GM10266 (cell line): ENCODE measurements around the gene MAB21L1.

Experiments used
- DNase-seq: peaks from one replicate; pipeline ENCODE4 v3.0.0; 2012; ENCODE audit errors: extremely low spot score
- TF ChIP-seq, protein P1 (sequence below): IDR thresholded peaks from 2 replicates; pipeline ENCODE4 v1.5.1; 2012; ENCODE audit warnings: mild to moderate bottlenecking, low read depth; ENCODE audit not compliant: control insufficient read depth, insufficient read depth; ENCODE audit errors: missing control alignments

MAB21L1 gene

DNA sequence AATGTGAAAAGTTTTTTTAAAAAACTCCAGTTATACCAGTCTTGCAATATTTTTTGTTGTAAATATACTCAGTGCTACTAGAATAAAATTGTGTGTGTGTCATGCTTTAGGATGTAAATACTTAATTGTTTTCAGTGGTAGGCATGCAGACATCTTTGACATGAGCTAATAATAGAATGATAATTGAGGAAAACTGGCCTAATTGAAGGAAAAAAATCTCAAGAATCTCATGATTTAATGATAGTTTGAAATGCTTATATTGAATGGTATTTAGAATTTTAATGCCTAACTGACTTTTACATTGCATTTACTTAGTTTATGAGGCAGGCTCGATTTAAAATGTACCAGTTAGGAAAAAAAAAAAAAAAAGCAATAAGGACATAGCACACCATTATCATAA, 3.2 kb upstream of the MAB21L1 start:
- TF ChIP-seq, protein P1, sequence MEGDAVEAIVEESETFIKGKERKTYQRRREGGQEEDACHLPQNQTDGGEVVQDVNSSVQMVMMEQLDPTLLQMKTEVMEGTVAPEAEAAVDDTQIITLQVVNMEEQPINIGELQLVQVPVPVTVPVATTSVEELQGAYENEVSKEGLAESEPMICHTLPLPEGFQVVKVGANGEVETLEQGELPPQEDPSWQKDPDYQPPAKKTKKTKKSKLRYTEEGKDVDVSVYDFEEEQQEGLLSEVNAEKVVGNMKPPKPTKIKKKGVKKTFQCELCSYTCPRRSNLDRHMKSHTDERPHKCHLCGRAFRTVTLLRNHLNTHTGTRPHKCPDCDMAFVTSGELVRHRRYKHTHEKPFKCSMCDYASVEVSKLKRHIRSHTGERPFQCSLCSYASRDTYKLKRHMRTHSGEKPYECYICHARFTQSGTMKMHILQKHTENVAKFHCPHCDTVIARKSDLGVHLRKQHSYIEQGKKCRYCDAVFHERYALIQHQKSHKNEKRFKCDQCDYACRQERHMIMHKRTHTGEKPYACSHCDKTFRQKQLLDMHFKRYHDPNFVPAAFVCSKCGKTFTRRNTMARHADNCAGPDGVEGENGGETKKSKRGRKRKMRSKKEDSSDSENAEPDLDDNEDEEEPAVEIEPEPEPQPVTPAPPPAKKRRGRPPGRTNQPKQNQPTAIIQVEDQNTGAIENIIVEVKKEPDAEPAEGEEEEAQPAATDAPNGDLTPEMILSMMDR, result no peak
- DNase-seq, result no peak

DNA sequence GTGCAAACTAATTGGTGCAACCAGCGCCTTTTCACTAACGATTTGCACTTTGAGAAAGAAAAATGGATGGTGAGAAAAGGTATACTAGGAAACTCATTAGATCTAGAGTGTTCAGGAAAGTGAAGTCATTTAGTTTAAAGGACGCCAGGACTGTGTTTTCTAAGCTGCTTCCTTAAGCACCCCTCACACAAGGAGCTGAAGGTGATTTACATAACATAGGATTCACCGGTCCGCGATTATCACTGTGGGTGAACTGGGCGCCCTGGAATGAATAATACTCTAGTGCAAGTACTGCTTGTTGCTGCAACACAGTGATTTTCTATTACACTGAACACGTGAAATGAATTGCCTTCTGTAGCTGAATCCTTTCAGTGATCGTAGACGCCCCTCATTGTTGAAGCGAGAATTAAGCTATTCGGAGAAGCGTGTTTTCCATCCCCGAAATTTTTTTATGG, 2.6 kb upstream of the MAB21L1 start:
- TF ChIP-seq, protein P1, result no peak
- DNase-seq, result no peak

DNA sequence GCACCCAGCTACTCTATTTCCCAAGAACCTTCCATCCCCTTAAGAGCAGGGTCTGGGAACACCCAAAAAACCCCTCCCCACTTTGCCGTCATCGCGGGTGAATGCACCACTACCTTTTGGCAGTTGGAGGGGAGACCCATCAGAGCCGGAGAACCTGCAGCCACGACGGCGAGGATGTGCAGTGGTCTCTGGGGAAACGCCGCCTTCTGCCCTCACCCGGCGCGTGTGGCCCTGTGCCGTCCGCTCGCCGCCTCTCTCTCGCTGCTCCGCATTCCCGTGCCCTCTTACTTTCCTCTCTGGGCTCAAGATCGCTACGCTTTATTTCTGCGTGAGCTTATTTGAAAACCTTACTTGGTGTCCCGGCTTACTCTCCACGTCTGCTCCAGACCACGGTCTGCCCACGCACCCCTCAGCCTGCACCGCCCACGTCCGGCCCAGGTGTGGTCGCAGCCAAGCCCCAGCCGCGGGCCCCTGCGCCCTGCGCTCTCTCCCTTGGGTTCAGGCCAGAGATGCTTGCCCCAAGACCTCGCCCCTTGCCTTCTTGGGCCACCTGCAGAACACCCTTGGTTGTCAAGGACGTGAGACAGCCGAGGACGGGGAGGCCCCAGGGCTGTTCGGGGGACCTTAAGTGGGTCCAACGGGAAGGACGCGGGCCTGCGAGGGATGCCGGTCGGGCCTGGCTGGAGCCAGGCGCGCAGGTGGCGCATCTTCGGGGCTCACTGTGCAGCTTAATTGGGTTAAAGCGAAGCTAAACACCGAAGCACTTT, 2.0 kb upstream of the MAB21L1 start:
- TF ChIP-seq, protein P1, result no peak
- no peak for DNase-seq

DNA sequence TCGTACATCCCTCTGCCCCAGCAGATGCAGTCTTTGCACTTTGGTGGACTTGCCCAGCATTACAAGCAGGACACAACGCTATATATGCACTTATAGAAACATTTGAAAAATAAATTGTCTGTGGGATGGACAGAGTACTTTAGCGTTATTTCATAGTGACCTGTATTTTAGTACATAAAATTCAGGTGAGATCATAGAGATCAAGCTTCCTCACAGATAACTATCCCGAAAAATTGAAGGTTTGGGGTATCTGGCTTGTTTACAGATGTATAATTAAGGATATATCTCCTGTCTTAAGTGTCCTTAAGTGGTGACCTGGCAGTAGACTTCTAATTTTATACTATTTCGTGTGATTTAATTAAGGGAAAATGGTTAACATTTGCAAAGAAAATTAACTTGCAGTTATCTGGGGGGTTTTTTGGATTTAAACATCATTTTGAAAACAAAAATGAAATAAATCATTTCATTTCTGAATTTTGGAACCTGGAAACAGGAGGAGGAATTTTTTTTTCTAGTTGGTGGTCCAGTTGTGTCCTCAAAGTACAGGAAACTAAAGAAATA, 977 bp upstream of the MAB21L1 start:
- DNase-seq, result no peak
- TF ChIP-seq, protein P1, result no peak

DNA sequence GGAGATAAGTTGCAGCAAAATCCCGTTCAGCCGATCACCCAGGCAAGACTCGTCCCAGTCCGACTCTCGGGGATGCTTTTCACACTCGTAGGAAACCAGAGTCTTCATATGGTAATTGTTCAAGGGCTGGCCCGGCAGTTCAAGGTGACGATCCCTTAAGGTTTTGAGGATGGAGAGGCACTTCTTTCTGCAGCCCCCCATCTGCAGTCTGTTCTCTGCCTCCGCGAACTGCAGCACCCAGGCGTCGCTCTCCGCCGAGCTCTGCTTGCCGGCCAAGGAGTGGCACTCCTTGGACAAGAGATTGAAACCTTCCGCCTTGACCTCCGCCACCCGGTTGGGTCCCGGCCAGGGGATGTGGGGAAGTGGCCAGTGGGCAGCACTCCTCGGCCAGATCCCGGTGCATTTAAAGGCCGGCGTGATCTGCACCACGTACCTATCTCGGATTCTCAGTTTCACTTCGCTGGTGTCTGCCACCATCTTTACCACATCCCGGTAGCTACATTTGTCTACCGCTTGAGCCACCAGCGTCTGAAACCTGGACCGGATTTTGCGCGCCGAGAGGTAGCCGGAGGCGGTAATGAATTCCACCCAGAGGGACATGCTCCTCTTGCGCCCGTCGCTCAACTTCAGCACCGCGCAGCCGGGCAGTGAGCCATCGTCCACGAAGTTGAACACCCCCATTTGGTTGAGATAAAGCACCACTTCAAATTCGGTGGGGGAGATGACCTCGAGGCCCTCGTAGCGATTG, 1.1 kb downstream of the MAB21L1 start:
- no peak for DNase-seq

DNA sequence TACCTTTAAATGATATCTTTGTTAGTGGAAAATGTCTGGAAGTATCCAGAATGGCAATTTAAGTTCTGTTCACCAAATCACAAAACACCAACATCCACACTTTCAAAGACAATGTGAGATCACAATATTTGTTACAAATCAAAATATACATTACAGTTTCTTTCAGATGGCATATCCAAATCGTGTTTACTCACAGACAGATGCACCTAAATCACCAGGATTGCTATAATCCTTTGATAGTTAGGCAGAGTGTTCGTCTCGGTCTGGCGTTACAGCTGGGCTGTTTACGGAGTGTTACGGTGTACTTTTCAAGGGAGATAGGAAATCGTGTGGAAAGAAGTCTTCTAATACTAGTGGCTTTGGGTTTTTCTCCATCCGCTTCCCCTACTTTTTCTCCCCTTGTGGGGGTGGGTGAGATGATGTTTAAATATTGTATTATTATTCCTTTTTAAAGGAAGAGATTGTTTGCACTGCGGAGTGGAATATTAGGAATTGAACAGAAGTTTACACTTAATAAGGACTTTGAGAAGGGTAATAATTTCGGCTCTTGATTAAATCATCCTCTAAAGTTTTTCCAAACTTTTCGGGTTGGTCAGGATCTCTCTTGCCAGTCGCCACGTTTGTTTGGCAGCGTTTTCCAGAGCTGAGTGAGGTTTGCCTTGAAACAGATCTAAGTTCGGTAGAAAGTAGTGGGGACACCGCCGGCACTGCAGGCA, 1.8 kb downstream of the MAB21L1 start:
- DNase-seq, result no peak
- TF ChIP-seq, protein P1, result no peak

More for the DNA sequence above, 1.1 kb downstream of the MAB21L1 start:
- TF ChIP-seq, protein P1, result no peak
